MM.1S (cell line): ENCODE results near the gene TM9SF2.

ENCODE experiments used
- EZH2phosphoT487 ChIP-seq: fragments of 300-600 bp; sonication (generic); IDR thresholded peaks from 2 replicates; pipeline ENCODE4 v1.6.1; 2018; ENCODE audit warnings: antibody characterized with exemption, low read length
- TF ChIP-seq, protein P1 (sequence below): fragments of 300-600 bp; sonication (generic); IDR thresholded peaks from 2 replicates; pipeline ENCODE4 v1.5.1; 2016; ENCODE audit warnings: antibody characterized with exemption, low read length, mixed read lengths

DNA sequence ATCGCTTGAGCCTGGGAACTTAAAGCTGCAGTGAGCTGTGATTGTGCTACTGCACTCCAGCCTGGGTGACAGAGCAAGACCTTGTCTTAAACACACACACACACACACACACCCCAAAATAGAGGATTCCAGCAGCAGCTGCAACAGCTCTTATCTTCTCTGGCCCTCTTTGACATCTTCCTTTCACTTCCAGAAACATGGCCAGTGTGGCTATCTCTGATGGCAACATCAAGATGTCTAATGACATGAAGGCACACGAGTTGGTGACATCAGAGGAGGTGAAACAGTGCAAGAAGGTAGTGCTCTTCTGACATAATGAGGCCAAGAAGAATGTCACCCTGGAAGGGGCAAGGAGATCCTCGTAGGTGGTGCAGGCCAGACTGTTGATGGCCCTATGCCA is 81.2 kb downstream of the TM9SF2 start:
- TF ChIP-seq, protein P1, sequence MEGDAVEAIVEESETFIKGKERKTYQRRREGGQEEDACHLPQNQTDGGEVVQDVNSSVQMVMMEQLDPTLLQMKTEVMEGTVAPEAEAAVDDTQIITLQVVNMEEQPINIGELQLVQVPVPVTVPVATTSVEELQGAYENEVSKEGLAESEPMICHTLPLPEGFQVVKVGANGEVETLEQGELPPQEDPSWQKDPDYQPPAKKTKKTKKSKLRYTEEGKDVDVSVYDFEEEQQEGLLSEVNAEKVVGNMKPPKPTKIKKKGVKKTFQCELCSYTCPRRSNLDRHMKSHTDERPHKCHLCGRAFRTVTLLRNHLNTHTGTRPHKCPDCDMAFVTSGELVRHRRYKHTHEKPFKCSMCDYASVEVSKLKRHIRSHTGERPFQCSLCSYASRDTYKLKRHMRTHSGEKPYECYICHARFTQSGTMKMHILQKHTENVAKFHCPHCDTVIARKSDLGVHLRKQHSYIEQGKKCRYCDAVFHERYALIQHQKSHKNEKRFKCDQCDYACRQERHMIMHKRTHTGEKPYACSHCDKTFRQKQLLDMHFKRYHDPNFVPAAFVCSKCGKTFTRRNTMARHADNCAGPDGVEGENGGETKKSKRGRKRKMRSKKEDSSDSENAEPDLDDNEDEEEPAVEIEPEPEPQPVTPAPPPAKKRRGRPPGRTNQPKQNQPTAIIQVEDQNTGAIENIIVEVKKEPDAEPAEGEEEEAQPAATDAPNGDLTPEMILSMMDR, result no peak
- TF ChIP-seq EZH2phosphoT487, result no peak
